Spinal cord (tissue), 10 donors: ENCODE measurements around the gene BMPR2. TPM values are rescaled to one million over a fixed set of nuclear protein-coding genes. Genes with fewer than 3 reads are reported as not detected.

Experiments used
- DNase-seq, 6 donors: peaks; one replicate each; pipeline versions ENCODE4 v3.0.0 to v3.0.0-alpha.2; 2013 to 2015; ENCODE audit warnings: low spot score in 6 of 6, low read depth in 4 of 6
- H3K27ac ChIP-seq: one replicate; pipeline ENCODE4 v1.5.1; 2013; ENCODE audit warnings: low read depth, low read length, control low read depth
- H3K27me3 ChIP-seq: one replicate; pipeline ENCODE4 v1.6.1; 2013; ENCODE audit warnings: low read length; ENCODE audit not compliant: control insufficient read depth, insufficient read depth
- H3K36me3 ChIP-seq: one replicate; pipeline ENCODE4 v1.6.1; 2013; ENCODE audit warnings: low read length; ENCODE audit not compliant: control insufficient read depth, insufficient read depth
- H3K4me1 ChIP-seq: one replicate; pipeline ENCODE4 v1.6.1; 2013; ENCODE audit warnings: low read length; ENCODE audit not compliant: control insufficient read depth, insufficient read depth
- H3K4me3 ChIP-seq: one replicate; pipeline ENCODE4 v1.5.1; 2013; ENCODE audit warnings: low read depth, low read length, control low read depth
- H3K9me3 ChIP-seq: one replicate; pipeline ENCODE4 v1.6.1; 2013; ENCODE audit warnings: low read length; ENCODE audit not compliant: control insufficient read depth, insufficient read depth
- WGBS: methylation state at CpG from one replicate; pipeline ENCODE4 v1.1.5; 2013; ENCODE audit warnings: missing lambda C conversion rate; ENCODE audit not compliant: insufficient coverage; 5-methylcytosine and 5-hydroxymethylcytosine counted together
- polyA plus RNA-seq, 2 donors: library from polyadenylated mRNA; unstranded; fragments of 120-200 nt; gene quantifications; one replicate each; pipeline ENCODE4 v1.2.1, GENCODE V29; 2013; ENCODE audit not compliant: insufficient read length in 2 of 2
- small RNA-seq: library from RNA; depleted of rRNA; stranded (forward); fragments of <200 nt; gene quantifications from one replicate; pipeline ENCODE3, GENCODE V24; 2014; ENCODE audit warnings: low replicate concordance
- total RNA-seq, 2 donors: library from RNA; depleted of rRNA in 1 of 2; stranded (reverse); fragments of 120-200 nt in 1 of 2; fragments of >200 nt in 1 of 2; gene quantifications; one replicate each; pipeline versions ENCODE4 v1.2.3 to v1.2.4, GENCODE V29; 2013 to 2014
- donor health status: healthy.

The BMPR2 gene
- total and polyA plus RNA-seq, 4 donors = 44.5 to 105 (median 54.5) TPM

DNA sequence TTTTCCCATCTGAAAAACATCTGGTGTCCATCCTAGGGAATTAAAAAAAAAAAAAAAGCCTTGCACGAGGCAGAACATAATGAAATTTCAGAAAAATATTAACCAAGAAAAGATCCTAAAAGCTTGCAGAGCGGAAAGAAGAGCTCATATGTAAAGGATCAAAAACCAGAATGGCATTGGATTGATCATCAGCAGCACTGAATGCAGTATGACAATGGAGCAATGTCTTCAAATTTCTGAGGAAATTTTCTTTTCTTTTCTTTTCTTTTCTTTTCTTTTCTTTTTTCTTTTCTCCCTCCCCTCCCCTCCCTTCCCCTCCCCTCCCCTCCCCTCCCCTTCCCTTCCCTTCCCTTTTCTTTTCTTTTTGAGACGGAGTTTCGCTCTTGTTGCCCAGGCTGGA is 237.4 kb downstream of the BMPR2 start:
- Histone ChIP-seq H3K9me3 (no peaks in the 10 kb centered on the region), H3K27ac (no peak overlapping the region), H3K4me3 (no peak overlapping the region), H3K36me3 (no peaks in the 10 kb centered on the region), H3K27me3 (no peaks in the 10 kb centered on the region), H3K4me1 (no peaks in the 10 kb centered on the region)
- WGBS = 100% methylated on average over 1 of the region's 4 CpGs
- DNase-seq = no peak

Small RNA genes within 50 kb of the gene (small RNA-seq; reads per million reads assigned to genes)
- gene MTND4LP17 (not detected), gene RN7SL753P (not detected)

Other genes with a start within 250 kb of the BMPR2 start
- 100 to 1,000 TPM; 111 to 116 TPM for gene SUMO1, start 137.7 kb upstream of the BMPR2 start, total RNA-seq
- 100 to 1,000 TPM; 143 to 151 TPM for gene SUMO1, start 137.7 kb upstream of the BMPR2 start, polyA plus RNA-seq
- 10 to 100 TPM; 55.4 to 63.5 TPM for gene NOP58, start 110.6 kb upstream of the BMPR2 start, total RNA-seq
- 10 to 100 TPM; 65.5 to 67.8 TPM for gene NOP58, start 110.6 kb upstream of the BMPR2 start, polyA plus RNA-seq